GM21576 (cell line): ENCODE measurements around the gene SNHG17.

Experiments used
- ATAC-seq: cut with Tn5 transposase; IDR thresholded peaks from one replicate; pipeline ENCODE4 v1.9.1; 2021; ENCODE audit warnings: mild to moderate bottlenecking, moderate library complexity; ENCODE audit not compliant: unreplicated experiment

The SNHG17 gene

DNA sequence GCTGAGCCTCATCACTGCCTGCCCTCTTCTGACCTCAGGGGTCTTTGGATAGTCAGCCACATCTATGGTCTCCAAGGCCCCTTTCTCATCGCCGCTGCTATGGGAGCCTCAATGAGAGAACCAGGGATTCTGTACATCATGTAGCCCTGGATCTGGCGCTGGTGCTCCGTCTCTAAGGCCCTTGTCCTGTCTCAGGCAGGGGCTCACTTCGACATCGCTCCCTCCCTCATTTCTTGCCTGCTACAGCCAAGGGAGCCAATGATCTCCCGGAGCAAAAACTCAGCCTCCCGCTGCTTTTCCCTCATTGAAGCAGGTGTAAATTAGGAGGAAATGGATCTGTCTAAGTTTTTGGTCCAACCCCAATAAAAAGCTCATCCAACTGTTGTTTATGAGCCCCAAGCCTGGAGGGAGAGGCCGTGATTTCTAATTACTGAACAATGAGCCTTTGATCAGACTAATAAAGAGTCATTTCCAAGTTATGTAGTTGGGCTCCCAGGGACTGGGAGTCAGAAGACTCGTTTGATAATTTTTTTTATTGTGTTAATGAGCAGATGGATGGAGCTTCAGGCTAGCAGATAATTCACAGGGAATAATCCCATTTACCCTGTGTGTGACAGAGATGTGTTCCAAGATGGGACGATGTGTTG, 58.0 kb downstream of the SNHG17 start:
- ATAC-seq: no peak

DNA sequence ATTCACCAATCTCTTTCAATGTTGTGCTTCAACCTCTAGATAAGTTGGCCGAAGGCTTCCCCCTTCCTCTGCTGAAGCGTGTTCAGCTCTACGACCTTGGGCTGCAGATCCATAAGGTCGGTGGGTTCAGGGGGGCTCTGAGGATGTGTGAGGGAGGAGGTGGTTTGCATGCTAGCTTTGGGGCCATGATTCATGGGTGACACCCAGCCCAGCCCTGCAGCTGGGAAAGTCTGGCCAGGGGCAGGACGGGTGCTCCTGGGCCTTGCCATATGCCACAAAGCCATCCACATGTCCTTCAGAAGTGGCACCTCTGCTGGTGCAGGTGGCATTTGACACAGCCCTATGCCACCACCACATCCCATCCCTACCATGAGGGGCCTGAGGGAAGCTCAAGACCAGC, 61.2 kb downstream of the SNHG17 start:
- no peak for ATAC-seq

DNA sequence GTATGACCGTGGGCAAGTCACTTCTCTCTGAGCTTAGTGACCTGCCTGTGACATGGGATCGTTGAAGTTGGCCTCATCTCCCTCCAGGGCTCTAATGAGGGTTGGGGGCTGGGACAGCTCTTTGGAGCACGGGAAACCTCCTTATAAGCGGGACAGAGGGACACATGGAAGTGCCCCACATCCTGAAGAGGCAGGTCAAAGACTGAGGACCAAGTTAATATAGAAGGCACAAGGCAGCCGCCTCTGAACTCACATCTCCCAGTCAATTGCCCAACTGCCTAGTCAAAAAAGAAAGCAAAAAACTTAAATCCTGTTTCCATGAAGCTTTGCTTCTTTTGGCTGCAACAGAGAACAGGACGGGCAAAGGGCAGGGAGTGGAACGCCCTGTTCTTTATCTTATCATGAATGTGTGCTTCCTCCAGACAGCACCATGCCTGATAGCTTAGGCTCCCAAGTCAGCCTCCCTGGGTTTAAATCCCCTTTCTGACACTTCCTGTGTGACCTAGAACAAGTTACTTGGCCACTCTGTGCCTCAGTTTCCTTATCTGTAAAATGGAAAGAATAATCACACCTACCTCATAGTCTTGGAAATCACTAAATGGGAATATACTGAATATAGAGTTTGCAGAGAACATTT, 61.8 kb downstream of the SNHG17 start:
- no peak for ATAC-seq

DNA sequence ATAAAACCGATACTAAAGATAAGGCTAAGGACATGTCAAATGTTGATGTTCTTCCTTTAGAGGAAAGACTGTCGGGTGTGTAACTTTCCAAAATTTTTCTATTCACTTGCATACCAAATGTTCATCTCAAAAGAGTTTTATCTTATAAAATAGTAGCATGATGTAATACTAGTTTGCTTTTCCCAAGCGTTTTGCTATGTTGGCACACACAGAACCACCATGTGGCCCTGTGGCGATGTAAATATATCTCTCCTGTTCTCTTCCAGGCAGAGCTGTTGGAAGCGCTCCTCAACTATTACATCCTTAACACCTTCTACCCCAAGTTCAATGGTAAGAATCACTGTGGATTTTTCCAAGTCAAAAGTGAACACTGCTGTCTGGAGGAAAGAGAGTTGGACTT, 62.3 kb downstream of the SNHG17 start:
- no peak for ATAC-seq
